ENCODE results near the gene A3GALT2. TPM values are rescaled to one million over a fixed set of nuclear protein-coding genes. Genes with fewer than 3 reads are reported as not detected.

The A3GALT2 gene
- total RNA-seq, 2 experiments from 2014 or later = not detected

DNA sequence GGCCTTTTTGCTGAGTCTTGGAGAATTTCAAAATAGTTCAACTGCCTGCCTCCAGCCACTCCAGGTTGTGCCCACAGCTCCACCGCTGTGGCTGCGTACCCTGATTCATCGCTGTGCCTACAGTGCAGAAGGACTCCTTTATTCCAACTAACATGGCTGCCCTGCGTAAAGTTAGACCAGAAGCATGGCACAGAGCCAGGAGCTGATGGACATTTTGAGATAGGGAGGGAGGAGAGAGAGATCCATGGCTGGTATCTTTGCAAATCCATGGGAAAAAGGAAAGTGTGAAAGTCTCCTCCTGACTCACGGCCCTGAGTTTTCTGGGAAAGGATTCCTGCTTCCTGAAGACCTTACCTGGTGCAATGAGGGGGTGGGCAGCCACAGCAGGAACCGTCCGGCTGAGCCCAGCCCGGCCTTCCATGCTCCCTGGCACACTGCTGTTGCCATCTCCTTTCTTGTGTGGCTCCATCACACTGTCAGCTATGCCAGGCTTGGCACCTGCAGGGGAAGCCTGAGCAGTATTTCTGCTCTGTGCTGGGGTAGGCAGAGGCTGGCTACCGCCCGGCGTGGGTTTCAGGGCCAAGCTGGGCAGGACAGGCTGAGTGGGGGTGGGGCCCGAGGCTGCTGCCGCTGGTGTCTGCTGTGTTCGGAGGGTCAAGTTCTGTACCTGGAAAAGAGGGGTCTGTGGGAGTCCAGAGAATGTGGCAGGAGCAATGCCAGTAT is 46.0 kb upstream of the A3GALT2 start:
- Histone ChIP-seq H3K27ac (ENCODE audit: low read depth, low read length, poor library complexity, severe bottlenecking) (no peak overlapping the region), H3K79me2 (ENCODE audit: insufficient read depth, low read depth, low read length) (no peaks in the 10 kb centered on the region), H3K9me2 (ENCODE audit: insufficient read depth, low read length) (no peaks in the 10 kb centered on the region), H4K20me1 (ENCODE audit: insufficient read depth, low read length) (no peaks in the 10 kb centered on the region), H3K36me3 (ENCODE audit: insufficient read depth, low read length) (no peaks in the 10 kb centered on the region), H3K4me2 (ENCODE audit: low read length) (no peak overlapping the region), H3K9me3 (ENCODE audit: low read length) (no peaks in the 10 kb centered on the region), H2AFZ (ENCODE audit: low read length) (no peak overlapping the region), H3K4me1 (ENCODE audit: insufficient read depth, low read length, poor library complexity, severe bottlenecking) (no peaks in the 10 kb centered on the region), H3K4me3 (ENCODE audit: low read depth, low read length, poor library complexity, severe bottlenecking) (no peak overlapping the region)
- intact Hi-C loops (cut with micrococcal nuclease; ENCODE audit: unreplicated experiment) = loop anchor here (1.0 kb wide), 3 partner anchors 72 to 230 kb away; no protein-coding TSS in a partner anchor
- ChIA-PET POLR2A (no interaction called here), CTCF (ENCODE audit: unreplicated experiment) (interaction anchor here (0.6 kb wide), 1 partner anchor 16 kb away, joined by 3 read pairs; no protein-coding TSS in a partner anchor)
- no peak for DNase-seq (ENCODE audit: low spot score)
- BruUV-seq (replicated peaks) = no TSS peak
- TF ChIP-seq, protein P1, sequence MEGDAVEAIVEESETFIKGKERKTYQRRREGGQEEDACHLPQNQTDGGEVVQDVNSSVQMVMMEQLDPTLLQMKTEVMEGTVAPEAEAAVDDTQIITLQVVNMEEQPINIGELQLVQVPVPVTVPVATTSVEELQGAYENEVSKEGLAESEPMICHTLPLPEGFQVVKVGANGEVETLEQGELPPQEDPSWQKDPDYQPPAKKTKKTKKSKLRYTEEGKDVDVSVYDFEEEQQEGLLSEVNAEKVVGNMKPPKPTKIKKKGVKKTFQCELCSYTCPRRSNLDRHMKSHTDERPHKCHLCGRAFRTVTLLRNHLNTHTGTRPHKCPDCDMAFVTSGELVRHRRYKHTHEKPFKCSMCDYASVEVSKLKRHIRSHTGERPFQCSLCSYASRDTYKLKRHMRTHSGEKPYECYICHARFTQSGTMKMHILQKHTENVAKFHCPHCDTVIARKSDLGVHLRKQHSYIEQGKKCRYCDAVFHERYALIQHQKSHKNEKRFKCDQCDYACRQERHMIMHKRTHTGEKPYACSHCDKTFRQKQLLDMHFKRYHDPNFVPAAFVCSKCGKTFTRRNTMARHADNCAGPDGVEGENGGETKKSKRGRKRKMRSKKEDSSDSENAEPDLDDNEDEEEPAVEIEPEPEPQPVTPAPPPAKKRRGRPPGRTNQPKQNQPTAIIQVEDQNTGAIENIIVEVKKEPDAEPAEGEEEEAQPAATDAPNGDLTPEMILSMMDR (conservative IDR thresholded peaks at IDR 0.05; ENCODE audit: low read length) = no peak
- no peak for TF ChIP-seq EZH2phosphoT487 (IDR thresholded peaks at IDR 0.05; ENCODE audit: borderline replicate concordance, low read depth, low read length)

DNA sequence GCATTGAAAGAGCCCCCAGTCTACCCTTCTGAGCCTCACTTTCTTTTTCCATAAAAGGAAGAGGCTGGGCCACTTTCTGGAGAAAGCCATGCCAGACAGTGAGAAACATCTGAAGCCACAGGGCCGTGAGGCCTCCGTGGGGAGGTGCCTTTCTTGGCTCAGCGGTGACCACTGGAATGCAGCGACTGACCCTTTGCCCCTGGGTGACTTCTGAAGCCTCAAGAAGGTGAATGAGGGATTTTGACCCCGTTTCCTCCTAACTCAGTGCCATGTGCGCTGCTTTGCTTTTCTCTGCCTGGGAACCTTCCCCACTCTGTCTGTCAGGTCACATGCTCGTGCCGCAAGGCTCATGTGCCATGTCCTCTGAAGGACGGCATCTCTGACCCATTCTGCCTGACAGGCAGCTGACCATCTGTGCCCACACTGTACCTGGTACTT is 44.7 kb upstream of the A3GALT2 start:
- H2AFZ ChIP-seq (ENCODE audit: low read length) = no peak overlapping the region
- no peaks in the 10 kb centered on the region for H4K20me1 ChIP-seq (ENCODE audit: insufficient read depth, low read length)
- TF ChIP-seq, protein P1 (conservative IDR thresholded peaks at IDR 0.05; ENCODE audit: low read length) = no peak
- TF ChIP-seq EZH2phosphoT487 (IDR thresholded peaks at IDR 0.05; ENCODE audit: borderline replicate concordance, low read depth, low read length) = no peak
- BruUV-seq (replicated peaks) = no TSS peak
- CTCF ChIA-PET (ENCODE audit: unreplicated experiment) = no interaction called here
- no peak overlapping the region for H3K27ac ChIP-seq (ENCODE audit: low read depth, low read length, poor library complexity, severe bottlenecking)
- no peak overlapping the region for H3K4me2 ChIP-seq (ENCODE audit: low read length)
- POLR2A ChIA-PET = no interaction called here
- H3K9me2 ChIP-seq (ENCODE audit: insufficient read depth, low read length) = no peaks in the 10 kb centered on the region
- H3K9me3 ChIP-seq (ENCODE audit: low read length) = no peaks in the 10 kb centered on the region
- H3K79me2 ChIP-seq (ENCODE audit: insufficient read depth, low read depth, low read length) = no peaks in the 10 kb centered on the region
- H3K36me3 ChIP-seq (ENCODE audit: insufficient read depth, low read length) = no peaks in the 10 kb centered on the region
- H3K4me1 ChIP-seq (ENCODE audit: insufficient read depth, low read length, poor library complexity, severe bottlenecking) = no peaks in the 10 kb centered on the region
- intact Hi-C loops (cut with micrococcal nuclease; ENCODE audit: unreplicated experiment) = no loop called here
- H3K4me3 ChIP-seq (ENCODE audit: low read depth, low read length, poor library complexity, severe bottlenecking) = no peak overlapping the region
- DNase-seq (ENCODE audit: low spot score) = no peak

DNA sequence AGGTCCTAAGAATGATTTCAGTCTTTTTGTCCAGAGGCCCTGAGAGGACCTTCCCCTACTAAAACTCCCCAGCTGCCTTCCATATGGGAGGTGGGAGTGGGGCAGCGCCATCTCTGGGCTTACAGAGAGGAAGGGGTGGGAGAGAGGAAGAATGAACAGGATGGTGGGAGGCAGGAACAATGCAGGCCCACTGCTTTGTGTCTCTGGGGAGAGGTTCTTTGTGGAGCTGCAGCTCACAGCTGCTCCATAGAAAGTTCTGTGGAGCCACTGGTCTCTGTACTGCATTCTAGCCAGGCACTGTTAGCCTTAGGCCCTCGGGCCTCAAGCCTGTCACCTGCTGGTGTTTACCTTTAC is 43.6 kb upstream of the A3GALT2 start:
- H3K9me2 ChIP-seq (ENCODE audit: insufficient read depth, low read length) = no peaks in the 10 kb centered on the region
- no peaks in the 10 kb centered on the region for H3K4me1 ChIP-seq (ENCODE audit: insufficient read depth, low read length, poor library complexity, severe bottlenecking)
- intact Hi-C loops (cut with micrococcal nuclease; ENCODE audit: unreplicated experiment) = no loop called here
- H3K9me3 ChIP-seq (ENCODE audit: low read length) = no peaks in the 10 kb centered on the region
- TF ChIP-seq, protein P1 (conservative IDR thresholded peaks at IDR 0.05; ENCODE audit: low read length) = no peak
- no peak for TF ChIP-seq EZH2phosphoT487 (IDR thresholded peaks at IDR 0.05; ENCODE audit: borderline replicate concordance, low read depth, low read length)
- H3K4me2 ChIP-seq (ENCODE audit: low read length) = no peak overlapping the region
- no peaks in the 10 kb centered on the region for H3K79me2 ChIP-seq (ENCODE audit: insufficient read depth, low read depth, low read length)
- H3K4me3 ChIP-seq (ENCODE audit: low read depth, low read length, poor library complexity, severe bottlenecking) = no peak overlapping the region
- BruUV-seq (replicated peaks) = no TSS peak
- H2AFZ ChIP-seq (ENCODE audit: low read length) = no peak overlapping the region
- DNase-seq (ENCODE audit: low spot score) = no peak
- H4K20me1 ChIP-seq (ENCODE audit: insufficient read depth, low read length) = no peaks in the 10 kb centered on the region
- H3K36me3 ChIP-seq (ENCODE audit: insufficient read depth, low read length) = no peaks in the 10 kb centered on the region
- POLR2A ChIA-PET = no interaction called here
- CTCF ChIA-PET (ENCODE audit: unreplicated experiment) = no interaction called here
- H3K27ac ChIP-seq (ENCODE audit: low read depth, low read length, poor library complexity, severe bottlenecking) = no peak overlapping the region
